ENCODE results near the gene DSCAML1.

DSCAML1 gene

GRCh38 chr11:117748771-117749540 lies 48.1 kb downstream of the DSCAML1 start:
- Histone ChIP-seq H2AFZ (ENCODE audit: low read length) (no peak overlapping the region), H3K4me2 (ENCODE audit: low read length) (no peak overlapping the region), H3K27me3 (ENCODE audit: insufficient read depth, low read length) (no peaks in the 10 kb centered on the region), H3K9me3 (ENCODE audit: low read length) (no peaks in the 10 kb centered on the region), H3K27ac (ENCODE audit: low read depth, low read length, poor library complexity, severe bottlenecking) (no peak overlapping the region), H3K4me1 (ENCODE audit: insufficient read depth, low read length, severe bottlenecking) (no peaks in the 10 kb centered on the region), H3K9me2 (ENCODE audit: low read depth, low read length) (no peaks in the 10 kb centered on the region), H3K79me2 (ENCODE audit: insufficient read depth, low read length) (no peaks in the 10 kb centered on the region), H3K9ac (ENCODE audit: low read length) (no peak overlapping the region), H3K36me3 (ENCODE audit: insufficient read depth, low read length) (no peaks in the 10 kb centered on the region), H3K4me3 (ENCODE audit: low read depth, low read length, poor library complexity, severe bottlenecking) (no peak overlapping the region), H3F3A (ENCODE audit: insufficient read depth, low read length) (no peaks in the 10 kb centered on the region), H4K20me1 (ENCODE audit: insufficient read depth, low read length) (no peaks in the 10 kb centered on the region)
- TF ChIP-seq EZH2 (IDR thresholded peaks at IDR 0.05; ENCODE audit: borderline replicate concordance, low read length) (no peak), CTCF (IDR thresholded peaks at IDR 0.05; ENCODE audit: low read length) (no peak)

GRCh38 chr11:117747892-117748291 lies 49.1 kb downstream of the DSCAML1 start:
- H3K27me3 ChIP-seq (ENCODE audit: insufficient read depth, low read length): no peaks in the 10 kb centered on the region

GRCh38 chr11:117745346-117745745 lies 51.7 kb downstream of the DSCAML1 start:
- H3K9me3 ChIP-seq (ENCODE audit: low read length): no peaks in the 10 kb centered on the region
- no peaks in the 10 kb centered on the region for H3F3A ChIP-seq (ENCODE audit: insufficient read depth, low read length)
- H3K27me3 ChIP-seq (ENCODE audit: insufficient read depth, low read length): no peaks in the 10 kb centered on the region
- H3K9me2 ChIP-seq (ENCODE audit: low read depth, low read length): no peaks in the 10 kb centered on the region
- H3K4me2 ChIP-seq (ENCODE audit: low read length): no peak overlapping the region
- H3K36me3 ChIP-seq (ENCODE audit: insufficient read depth, low read length): no peaks in the 10 kb centered on the region
- no peak overlapping the region for H3K4me3 ChIP-seq (ENCODE audit: low read depth, low read length, poor library complexity, severe bottlenecking)
- no peak overlapping the region for H3K27ac ChIP-seq (ENCODE audit: low read depth, low read length, poor library complexity, severe bottlenecking)
- no peaks in the 10 kb centered on the region for H3K4me1 ChIP-seq (ENCODE audit: insufficient read depth, low read length, severe bottlenecking)
- H3K9ac ChIP-seq (ENCODE audit: low read length): no peak overlapping the region
- no peaks in the 10 kb centered on the region for H4K20me1 ChIP-seq (ENCODE audit: insufficient read depth, low read length)
- no peak overlapping the region for H2AFZ ChIP-seq (ENCODE audit: low read length)
- TF ChIP-seq EZH2 (IDR thresholded peaks at IDR 0.05; ENCODE audit: borderline replicate concordance, low read length) (no peak), CTCF (IDR thresholded peaks at IDR 0.05; ENCODE audit: low read length) (no peak)
- H3K79me2 ChIP-seq (ENCODE audit: insufficient read depth, low read length): no peaks in the 10 kb centered on the region

More at GRCh38 chr11:117747892-117748291, 49.1 kb downstream of the DSCAML1 start:
- H3K9me3 ChIP-seq (ENCODE audit: low read length): no peaks in the 10 kb centered on the region
- TF ChIP-seq CTCF (IDR thresholded peaks at IDR 0.05; ENCODE audit: low read length) (no peak), EZH2 (IDR thresholded peaks at IDR 0.05; ENCODE audit: borderline replicate concordance, low read length) (no peak)
- no peaks in the 10 kb centered on the region for H3F3A ChIP-seq (ENCODE audit: insufficient read depth, low read length)
- no peak overlapping the region for H2AFZ ChIP-seq (ENCODE audit: low read length)
- no peaks in the 10 kb centered on the region for H4K20me1 ChIP-seq (ENCODE audit: insufficient read depth, low read length)
- no peaks in the 10 kb centered on the region for H3K36me3 ChIP-seq (ENCODE audit: insufficient read depth, low read length)
- H3K4me3 ChIP-seq (ENCODE audit: low read depth, low read length, poor library complexity, severe bottlenecking): no peak overlapping the region
- no peak overlapping the region for H3K27ac ChIP-seq (ENCODE audit: low read depth, low read length, poor library complexity, severe bottlenecking)
- H3K79me2 ChIP-seq (ENCODE audit: insufficient read depth, low read length): no peaks in the 10 kb centered on the region
- no peaks in the 10 kb centered on the region for H3K9me2 ChIP-seq (ENCODE audit: low read depth, low read length)
- H3K4me2 ChIP-seq (ENCODE audit: low read length): no peak overlapping the region
- no peaks in the 10 kb centered on the region for H3K4me1 ChIP-seq (ENCODE audit: insufficient read depth, low read length, severe bottlenecking)
- H3K9ac ChIP-seq (ENCODE audit: low read length): no peak overlapping the region

All from OCI-LY1 (cell line).